ENCODE results near the gene KRTAP2-4.
A peak's percentile ranks its signal among the peaks of the same experiment; 100 is the strongest.
"Not testable (repeated sequence)": the region's sequence is repeated elsewhere in the genome, so short reads cannot be mapped to it uniquely, and the experiment has no call there.

Gene KRTAP2-4

DNA sequence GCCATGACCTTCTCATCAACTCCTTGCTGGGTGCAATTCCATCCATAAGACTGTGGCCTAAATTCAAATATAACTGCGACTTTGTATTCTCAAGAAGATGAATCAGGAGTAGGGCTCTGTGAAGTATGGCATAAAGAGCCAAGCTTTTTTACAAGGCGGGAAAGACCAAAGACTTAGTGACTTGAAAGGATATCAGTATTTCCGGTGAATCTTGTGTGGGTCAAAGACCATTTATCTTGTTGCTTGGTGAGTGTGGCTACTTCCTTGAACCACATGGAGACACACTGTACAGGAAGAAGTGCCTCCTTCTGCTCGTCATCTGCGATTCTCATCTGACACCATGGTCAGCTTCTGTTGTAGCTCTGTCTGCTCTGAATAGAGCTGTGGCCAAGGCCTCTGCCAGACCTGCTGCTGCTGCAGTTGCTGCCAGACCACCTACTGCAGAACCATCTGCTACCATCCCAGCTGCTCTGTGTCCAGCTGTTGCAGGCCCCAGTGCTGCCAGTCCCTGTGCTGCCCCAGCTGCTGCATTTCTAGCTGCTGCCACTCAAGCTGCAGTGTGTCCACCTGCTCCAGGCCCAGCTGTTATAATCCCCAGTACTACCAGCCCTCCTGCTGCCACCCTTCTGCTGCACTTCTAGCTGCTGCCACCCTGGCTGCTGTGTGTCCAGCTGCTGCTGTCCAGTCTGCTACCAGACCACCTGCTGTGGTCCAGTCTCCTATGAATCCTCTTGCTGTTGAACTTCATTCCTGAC lies 6.1 kb upstream of the KRTAP2-4 start:
- DNase-seq (ENCODE audit: low read depth) = no peak

DNA sequence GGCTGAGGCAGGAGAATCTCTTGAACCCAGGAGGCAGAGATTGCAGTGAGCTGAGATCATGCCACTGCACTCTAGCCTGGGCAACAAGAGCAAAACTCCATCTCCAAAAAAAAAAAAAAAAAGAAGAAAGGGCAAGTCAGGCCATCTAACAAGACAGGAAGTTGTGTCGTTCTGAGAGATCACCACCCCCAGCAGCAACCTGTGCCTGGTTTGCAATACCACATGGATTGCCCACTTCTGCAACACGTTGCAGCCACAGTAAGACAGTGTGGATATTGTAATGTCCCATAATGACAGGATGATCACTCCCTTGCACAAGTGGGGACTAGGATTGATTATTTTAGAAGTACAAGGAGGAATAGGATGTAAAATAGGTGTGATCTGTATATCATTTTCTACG lies 3.4 kb upstream of the KRTAP2-4 start:
- DNase-seq (ENCODE audit: low read depth) = no peak

DNA sequence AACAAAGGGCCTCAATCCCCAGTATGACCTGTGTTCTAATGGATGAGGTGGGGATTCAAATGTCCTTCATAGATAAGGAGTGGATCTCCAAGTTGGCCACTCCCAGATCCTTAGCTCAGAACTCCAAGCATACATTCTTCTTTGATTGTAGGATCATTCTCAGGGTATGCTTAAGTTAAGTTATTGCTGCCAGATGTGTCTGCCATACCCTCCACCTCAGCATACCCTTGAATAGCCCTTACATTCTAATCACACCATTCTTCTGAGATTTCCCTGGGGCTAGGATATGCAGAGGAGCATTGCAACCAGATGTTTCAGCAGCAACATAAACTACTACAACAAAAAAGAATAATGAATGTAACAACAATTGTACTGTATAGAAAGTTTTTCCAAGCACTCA lies 1.6 kb upstream of the KRTAP2-4 start:
- no peak for DNase-seq (ENCODE audit: low read depth)

DNA sequence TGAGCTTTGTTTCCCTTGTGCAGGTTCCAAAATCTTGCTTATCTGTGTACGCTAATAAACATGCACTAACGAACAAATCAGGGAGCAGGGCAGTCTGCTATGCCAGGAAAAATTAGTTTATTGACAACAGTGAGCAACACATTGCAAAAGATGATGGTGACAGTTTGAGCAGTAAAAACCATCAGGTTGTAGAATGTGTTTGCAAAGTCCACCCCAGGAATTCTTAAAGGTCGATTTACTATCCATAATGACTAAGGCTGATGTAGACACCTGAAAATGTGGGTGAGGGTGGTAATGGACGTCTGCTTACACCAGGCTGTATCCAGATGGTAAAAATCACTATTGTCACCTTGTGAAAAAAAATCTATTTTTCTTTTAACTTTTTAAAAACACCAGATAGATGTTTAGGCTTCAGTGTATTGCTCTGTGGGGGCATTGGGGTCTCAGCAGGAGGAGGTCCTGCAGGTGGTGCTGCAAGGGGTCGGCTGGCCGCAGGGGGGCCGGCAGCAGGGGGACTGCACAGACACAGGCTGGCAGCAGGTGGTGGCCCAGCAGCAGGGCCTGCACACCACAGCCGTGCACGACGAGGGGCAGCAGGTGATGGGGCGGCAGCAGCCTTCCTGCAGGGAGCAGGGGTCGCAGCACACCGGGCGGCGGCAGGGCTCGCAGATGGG lies 526 bp downstream of the KRTAP2-4 start:
- not testable (repeated sequence) for DNase-seq (ENCODE audit: low read depth)

DNA sequence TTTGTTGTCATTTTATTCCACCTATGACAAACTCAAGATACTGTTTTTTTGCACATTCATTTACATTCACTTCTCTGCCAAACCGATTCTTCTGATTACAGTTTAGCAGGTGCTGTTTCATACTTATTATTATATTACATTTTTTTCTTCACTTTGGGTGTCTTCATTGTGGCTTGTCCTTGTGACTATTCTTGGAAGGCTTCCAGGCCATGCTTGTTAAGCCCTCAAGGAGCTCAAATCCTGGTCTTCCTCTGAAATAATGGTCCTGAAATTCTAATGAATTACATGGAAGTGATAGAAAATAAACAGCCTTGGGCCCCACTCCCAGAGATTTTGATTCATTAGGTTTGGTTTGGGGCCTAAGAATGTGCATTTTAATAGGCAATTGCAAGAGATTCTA lies 1.4 kb downstream of the KRTAP2-4 start:
- DNase-seq (ENCODE audit: low read depth) = no peak

DNA sequence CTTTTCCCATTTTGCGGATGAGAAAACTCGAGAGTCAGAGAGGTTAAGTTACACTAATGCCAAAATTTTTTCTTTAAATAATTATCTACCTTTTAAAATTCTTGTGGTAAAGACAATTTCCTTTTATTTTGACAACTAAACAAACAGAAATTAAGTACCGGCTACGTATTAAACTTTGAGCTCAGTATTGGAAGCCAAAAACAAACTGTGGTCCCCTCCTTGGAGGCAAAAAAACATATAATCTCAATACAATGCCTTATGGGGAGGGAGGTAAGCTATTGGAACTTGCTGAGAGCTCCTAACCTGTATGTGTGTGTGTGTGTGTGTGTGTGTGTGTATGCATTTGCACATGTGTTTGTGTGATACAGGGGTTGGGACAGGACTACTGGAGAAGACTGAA lies 2.2 kb downstream of the KRTAP2-4 start:
- no peak for DNase-seq (ENCODE audit: low read depth)

DNA sequence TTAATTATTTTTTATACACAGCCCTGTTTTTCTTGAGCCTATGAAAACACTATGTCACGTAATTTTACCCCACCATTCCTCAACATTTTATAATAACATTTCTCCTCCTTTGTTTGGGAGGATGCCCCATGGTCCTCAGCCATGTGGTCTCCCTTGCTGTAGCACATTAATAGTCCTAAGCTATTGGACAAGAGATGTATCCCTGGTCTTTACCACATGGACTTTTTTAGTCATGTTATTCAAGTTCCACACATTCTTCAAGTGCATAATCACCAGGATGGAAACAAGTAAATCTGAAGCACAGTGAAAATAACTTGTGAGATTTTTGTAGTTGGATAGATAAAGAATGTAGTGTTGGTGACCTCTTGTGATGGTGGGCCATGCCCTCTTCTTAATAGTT lies 3.7 kb downstream of the KRTAP2-4 start:
- DNase-seq (ENCODE audit: low read depth) = peak; percentile 88

DNA sequence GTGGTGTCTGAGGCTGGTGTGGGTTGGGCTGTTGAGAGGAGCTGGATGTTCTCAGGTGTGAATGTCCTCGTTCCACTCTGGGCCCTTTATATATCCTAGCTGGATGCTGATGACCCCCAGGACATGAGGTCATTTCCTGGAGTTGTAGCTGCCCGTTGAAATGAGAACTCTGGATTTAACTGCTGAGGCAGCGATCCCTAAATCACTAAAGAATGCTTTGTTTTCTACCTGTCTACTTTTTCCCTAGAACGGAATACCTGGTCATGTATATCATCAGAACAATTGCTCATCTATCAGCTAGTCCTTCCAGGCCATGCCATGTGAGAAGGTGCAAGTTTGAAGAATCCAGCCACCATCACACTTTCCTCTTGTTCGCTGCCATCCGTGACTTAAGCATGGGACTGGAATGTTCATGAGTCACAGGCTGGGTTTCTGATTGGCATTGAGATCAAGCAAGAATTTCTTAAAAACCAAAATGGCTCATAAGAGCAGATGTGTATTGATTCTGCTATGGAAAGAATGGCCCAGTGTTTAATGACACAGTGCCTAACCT lies 5.6 kb downstream of the KRTAP2-4 start, which contains the start of gene KRTAP2-3:
Gene KRTAP2-3 (minus strand): TSS at position 63 of the 553 bp plus-strand sequence. CDS start 64 bp downstream, outside the sequence.
- DNase-seq (ENCODE audit: low read depth) = peak; percentile 88

DNA sequence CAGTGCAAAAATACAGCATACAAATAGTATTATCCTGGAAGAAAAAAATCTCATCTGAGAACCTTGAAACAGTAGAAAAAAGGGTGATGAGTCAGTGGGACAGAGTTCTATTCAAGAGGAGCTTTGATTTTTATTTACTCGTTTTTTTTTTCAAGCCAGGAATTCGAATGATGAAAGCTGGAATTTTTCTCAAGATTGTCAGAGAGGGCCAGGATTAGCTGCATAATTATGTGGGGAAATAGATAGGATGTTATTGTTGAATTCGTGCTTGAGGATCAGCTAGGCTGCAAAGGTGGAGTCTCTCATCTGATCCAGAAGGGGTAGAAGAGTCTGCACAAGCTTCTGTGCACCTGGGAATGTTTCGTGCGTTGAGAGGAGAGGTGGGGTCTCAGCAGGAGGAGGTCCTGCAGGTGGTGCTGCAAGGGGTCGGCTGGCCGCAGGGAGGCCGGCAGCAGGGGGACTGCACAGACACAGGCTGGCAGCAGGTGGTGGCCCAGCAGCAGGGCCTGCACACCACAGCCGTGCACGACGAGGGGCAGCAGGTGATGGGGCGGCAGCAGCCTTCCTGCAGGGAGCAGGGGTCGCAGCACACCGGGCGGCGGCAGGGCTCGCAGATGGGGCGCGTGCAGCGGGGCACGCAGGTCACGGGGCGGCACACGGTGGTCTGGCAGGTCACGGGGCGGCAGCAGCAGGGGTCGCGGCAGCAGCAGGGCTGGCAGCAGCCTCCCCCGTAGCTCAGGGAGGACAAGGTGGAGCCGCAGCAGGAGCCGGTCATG lies 6.2 kb downstream of the KRTAP2-4 start:
- DNase-seq (ENCODE audit: low read depth) = peak; percentile 73

DNA sequence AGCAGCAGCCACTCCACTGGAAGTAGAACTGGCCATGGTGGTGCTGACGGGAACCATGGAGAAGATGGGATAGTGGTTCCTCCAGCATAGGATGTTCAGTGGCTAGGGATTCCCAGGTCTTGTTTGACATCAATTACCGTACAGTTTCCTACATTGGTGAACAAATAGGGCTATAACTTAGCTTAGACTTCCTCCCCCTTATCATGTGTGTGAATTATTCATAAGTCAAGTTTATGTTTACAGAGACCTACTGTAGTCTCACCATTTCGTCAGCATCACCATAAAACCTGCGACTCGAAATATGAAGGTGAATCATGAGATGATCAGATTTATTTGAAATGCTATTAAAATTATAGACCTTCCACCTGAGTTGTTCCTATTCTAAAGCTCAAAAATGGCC lies 6.9 kb downstream of the KRTAP2-4 start:
- DNase-seq (ENCODE audit: low read depth) = no peak

DNA sequence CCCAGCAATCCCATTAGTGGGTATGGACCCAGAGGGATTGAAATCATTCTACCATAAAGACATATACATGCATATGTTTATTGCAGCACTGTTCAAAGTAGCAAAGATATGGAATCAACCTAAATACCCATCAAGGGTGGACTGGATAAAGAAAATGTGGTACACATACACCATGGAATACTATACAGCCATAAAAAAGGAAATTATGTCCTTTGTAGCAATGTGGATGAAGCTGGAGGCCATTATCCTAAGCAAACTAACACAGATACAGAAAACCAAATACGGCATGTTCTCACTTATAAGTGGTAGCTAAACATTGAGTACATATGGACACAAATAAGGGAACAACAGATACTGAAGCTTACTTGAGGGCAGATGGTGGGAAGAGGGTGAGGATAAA lies 8.1 kb downstream of the KRTAP2-4 start:
- DNase-seq (ENCODE audit: low read depth) = no peak

DNA sequence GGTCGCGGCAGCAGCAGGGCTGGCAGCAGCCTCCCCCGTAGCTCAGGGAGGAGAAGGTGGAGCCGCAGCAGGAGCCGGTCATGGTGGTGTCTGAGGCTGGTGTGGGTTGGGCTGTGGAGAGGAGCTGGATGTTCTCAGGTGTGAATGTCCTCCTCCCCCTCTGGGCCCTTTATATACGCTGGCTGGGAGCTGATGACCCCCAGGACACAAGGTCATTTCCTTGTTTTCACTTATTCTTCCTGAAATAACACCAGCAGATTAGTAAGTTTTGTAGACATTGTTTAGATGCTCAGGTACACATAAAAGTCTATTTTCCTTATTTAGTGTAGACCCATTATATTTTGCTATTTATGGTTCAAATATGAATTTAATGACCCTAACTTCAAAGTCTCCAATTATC lies 10.5 kb downstream of the KRTAP2-4 start, which contains the start of gene KRTAP2-2:
Gene KRTAP2-2 (minus strand): TSS at position 101 of the 400 bp plus-strand sequence. CDS start 19 bp downstream, at position 82.
- DNase-seq (ENCODE audit: low read depth) = not testable (repeated sequence)

DNA sequence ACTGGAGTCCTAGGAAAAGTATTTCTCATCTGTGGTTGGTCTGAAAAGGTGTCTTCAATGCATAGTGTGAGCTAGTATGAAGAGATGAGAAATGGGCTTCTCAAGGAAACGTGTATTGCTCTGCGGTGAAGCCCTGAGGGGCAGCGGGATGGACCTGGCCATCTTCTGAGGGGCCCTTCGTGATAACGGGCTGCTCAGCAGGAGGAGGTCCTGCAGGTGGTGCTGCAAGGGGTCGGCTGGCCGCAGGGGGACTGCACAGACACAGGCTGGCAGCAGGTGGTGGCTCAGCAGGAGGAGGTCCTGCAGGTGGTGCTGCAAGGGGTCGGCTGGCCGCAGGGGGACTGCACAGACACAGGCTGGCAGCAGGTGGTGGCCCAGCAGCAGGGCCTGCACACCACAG lies 11.1 kb downstream of the KRTAP2-4 start:
- DNase-seq (ENCODE audit: low read depth) = not testable (repeated sequence)

DNA sequence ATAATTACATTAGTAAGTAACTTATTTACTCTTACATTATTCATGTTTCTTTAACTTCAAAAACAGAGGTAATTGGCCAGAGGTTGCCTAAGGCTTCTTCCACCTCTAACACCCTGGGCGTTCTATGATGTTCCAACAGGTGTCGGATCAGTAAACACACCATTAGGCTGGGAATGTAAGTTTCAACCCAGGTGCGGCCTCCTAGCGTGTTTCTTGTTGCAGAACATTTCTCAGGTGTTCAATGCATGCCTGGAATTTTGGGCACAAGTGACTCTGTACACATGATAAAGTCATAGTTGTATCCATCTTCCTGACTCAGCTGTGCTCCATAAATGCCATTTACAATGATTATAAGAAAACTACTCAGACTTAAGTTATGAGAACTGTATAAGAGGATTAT lies 11.7 kb downstream of the KRTAP2-4 start:
- DNase-seq (ENCODE audit: low read depth) = no peak

DNA sequence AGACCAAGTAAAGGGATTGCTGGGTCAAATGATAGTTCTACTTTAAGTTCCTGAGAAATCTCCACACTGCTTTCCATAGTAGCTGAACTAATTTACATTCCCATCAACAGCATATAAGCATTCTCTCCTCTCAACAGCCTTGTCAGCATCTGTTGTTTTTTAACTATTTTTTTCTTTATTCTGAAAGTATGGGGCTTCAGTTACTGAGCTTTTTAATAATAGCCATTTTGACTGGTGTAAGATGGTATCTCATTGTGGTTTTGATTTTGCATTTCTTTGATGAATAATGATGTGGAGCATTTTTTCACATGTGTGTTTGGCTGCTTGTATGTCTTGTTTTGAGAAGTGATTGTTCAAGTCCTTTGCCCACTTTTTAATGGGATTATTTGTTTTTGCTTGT lies 13.1 kb downstream of the KRTAP2-4 start:
- DNase-seq (ENCODE audit: low read depth) = no peak

DNA sequence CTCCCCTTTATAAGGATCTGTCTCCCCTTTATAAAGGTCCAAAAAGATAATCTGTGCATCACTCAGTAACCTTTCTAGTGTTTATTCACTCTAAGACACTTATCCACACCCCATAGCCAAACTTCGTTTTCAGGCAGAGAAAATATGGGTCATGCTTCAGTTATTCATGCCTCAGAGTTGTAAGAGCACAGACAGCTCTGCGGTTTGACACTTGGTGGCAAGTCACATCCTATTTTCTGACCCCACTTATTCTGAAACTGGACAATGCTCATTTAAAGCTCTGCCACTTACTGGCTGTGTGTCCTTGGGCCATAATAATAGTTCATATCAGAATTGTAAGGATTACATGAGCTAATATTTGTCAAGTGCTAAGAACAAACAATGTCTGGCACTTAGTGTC lies 16.6 kb downstream of the KRTAP2-4 start:
- peak; percentile 57 for DNase-seq (ENCODE audit: low read depth)

DNA sequence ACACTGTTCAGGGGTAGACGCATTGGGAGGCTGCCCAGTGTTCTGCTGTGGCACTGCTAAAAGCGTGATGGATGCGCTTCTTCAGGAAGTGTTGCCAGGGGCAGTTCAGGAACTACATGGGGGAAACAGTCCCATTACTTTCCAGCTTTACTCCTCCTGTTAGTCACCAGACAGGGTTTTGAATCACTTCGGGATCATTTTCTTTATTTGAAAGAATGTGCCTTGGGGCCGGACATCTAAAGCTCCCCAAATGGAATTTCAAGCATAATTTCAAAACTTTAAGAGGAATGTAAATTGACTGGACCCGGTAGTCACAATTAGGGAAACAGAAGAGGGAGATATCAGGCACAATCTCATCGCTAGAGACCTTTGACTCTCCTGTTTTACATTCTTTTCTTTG lies 17.2 kb downstream of the KRTAP2-4 start:
- no peak for DNase-seq (ENCODE audit: low read depth)

DNA sequence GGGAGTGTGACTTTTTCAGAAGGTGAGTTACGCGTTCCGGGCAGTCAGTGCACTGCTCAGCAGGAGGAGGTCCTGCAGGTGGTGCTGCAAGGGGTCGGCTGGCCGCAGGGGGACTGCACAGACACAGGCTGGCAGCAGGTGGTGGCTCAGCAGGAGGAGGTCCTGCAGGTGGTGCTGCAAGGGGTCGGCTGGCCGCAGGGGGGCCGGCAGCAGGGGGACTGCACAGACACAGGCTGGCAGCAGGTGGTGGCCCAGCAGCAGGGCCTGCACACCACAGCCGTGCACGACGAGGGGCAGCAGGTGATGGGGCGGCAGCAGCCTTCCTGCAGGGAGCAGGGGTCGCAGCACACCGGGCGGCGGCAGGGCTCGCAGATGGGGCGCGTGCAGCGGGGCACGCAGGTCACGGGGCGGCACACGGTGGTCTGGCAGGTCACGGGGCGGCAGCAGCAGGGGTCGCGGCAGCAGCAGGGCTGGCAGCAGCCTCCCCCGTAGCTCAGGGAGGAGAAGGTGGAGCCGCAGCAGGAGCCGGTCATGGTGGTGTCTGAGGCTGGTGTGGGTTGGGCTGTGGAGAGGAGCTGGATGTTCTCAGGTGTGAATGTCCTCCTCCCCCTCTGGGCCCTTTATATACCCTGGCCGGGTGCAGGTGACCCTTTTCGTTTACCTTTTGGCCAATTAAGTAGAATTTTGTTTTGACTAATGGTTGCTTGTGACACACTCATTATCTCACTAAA lies 18.8 kb downstream of the KRTAP2-4 start, which contains the start of gene KRTAP2-1:
Gene KRTAP2-1 (minus strand): TSS at position 582 of the 731 bp plus-strand sequence. CDS start 49 bp downstream, at position 533.
- DNase-seq (ENCODE audit: low read depth) = not testable (repeated sequence)

DNA sequence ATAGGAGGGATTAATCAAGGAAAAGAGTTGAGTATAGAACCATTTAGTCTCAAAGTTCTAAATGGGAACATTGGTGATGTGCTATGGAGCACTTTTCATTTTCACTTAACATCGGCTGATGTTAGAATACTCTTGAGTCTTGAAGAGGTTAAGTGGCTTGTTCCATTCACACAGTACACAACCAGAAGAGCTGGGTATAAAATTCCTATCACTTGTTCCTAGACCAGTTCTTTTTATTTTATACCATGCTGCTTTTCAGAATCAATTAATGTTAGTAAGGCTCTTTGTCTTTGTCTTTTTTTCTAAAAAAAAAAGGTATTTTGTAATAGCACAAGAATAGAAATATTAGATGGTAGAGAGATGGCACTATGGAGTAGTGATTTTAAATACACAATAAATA lies 22.7 kb downstream of the KRTAP2-4 start:
- DNase-seq (ENCODE audit: low read depth) = no peak

DNA sequence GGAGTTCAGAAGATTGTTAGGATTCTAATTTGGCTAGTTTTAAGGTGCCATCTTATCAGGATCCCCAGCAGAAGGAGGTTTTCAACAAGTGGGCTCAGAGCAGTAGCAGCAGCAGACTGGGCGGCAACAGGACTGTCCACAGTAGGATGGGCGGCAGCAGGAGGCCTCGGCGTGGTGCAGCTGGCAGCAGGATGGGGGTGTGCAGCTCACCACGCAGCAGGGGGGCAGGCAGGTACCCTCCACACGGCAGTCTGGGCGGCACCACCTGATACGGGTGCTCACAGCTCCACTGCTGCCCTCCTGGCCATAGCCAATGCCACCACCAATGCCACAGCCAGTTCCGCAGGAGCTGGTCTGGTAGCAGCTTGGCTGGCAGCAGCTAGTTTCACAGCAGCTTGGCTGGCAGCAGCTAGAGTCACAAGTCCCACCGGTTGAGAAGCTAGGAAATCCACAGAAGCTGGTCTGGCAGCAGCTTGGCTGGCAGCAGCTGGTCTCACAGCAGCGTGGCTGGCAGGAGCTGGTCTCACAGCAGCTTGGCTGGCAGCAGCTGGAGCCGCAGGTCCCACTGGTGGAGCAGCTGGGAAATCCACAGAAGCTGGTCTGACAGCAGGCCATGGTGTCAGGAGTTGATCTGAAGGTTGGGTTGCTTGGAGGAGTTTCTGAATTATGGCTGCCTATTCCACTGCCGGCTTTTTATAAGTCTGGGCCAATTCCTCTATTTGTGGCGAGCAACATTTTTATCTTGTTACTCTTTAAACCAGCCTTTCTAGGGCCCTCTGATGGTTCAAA lies 24.7 kb downstream of the KRTAP2-4 start, which contains the start of gene KRTAP1-1:
Gene KRTAP1-1 (minus strand): TSS at position 668 of the 789 bp plus-strand sequence. CDS start 53 bp downstream, at position 615.
- not testable (repeated sequence) for DNase-seq (ENCODE audit: low read depth)
